Cardiac fibroblast (primary cell): ENCODE data around the gene HOXD13.

Experiments
- DNase-seq, 2 donors: peaks; one replicate each; pipeline versions ENCODE4 v3.0.0 to v3.0.0-alpha.2; 2010; ENCODE audit warnings: low read depth in 2 of 2
- H3K4me3 ChIP-seq, 2 donors: replicated peaks in 1 of 2; 1 replicate in 1 of 2; 2 replicates in 1 of 2; pipeline ENCODE4 v1.5.1; 2011; ENCODE audit warnings: low read depth in 2 of 2, low read length in 2 of 2, mild to moderate bottlenecking in 2 of 2, moderate library complexity in 1 of 2
- CTCF ChIP-seq: IDR thresholded peaks from one replicate; pipeline ENCODE4 v1.5.1; 2011; ENCODE audit warnings: low read depth, mild to moderate bottlenecking, low read length, inconsistent platforms

HOXD13 gene

GRCh38 chr2:176126929-176127773 lies 34.6 kb downstream of the HOXD13 start:
- DNase-seq, result peak; percentile 67 to 75
- peak; percentile 76 for TF ChIP-seq CTCF
- no peak overlapping the region for H3K4me3 ChIP-seq

- H3K4me3 ChIP-seq, result no peak overlapping the region
- TF ChIP-seq CTCF, result no peak
- DNase-seq, result no peak
Observed at GRCh38 chr2:176127774-176128072, 35.2 kb downstream of the HOXD13 start.

- DNase-seq, result no peak
- TF ChIP-seq CTCF, result no peak
- H3K4me3 ChIP-seq, result no peak overlapping the region
Observed at GRCh38 chr2:176128172-176128981, 35.9 kb downstream of the HOXD13 start.

GRCh38 chr2:176128982-176129796 lies 36.7 kb downstream of the HOXD13 start, which contains the start of gene HOXD8:
Gene HOXD8 (plus strand): TSS chr2:176129705. CDS start chr2:176130367, 662 bp downstream.
- no peak for TF ChIP-seq CTCF
- DNase-seq, result peak in 1 of 2 donors; percentile 60
- H3K4me3 ChIP-seq, result peak within 1 kb of the TSS in 1 of 2 donors; percentile 15

GRCh38 chr2:176129813-176130146 lies 37.3 kb downstream of the HOXD13 start:
- TF ChIP-seq CTCF, result no peak
- peak overlapping the region in 1 of 2 donors; percentile 15 for H3K4me3 ChIP-seq
- DNase-seq, result no peak

GRCh38 chr2:176130147-176130956 lies 37.8 kb downstream of the HOXD13 start:
- H3K4me3 ChIP-seq, result no peak overlapping the region
- TF ChIP-seq CTCF, result no peak
- DNase-seq, result no peak
